Measurements from ENCODE around the gene RBFOX2. TPM values are rescaled to one million over a fixed set of nuclear protein-coding genes. Genes with fewer than 3 reads are reported as not detected.
"Not testable (repeated sequence)": the region's sequence is repeated elsewhere in the genome, so short reads cannot be mapped to it uniquely, and the experiment has no call there.

Gene RBFOX2
- total RNA-seq, 2 experiments from 2014 or later, result 0.36 to 1.1 TPM

- no peaks in the 10 kb centered on the region for H3K9me3 Mint-ChIP-seq
- H3K4me1 Mint-ChIP-seq, result no peaks in the 10 kb centered on the region
- H3K27me3 Mint-ChIP-seq, result peaks cover 18% of the 10 kb centered on the region
- ATAC-seq (ENCODE audit: low read depth) (no peak), DNase-seq (no peak)
- no peak overlapping the region for H3K27ac Mint-ChIP-seq
- POLR2A ChIA-PET, result no interaction called here
- H3K4me3 Mint-ChIP-seq, result no peak overlapping the region
- H3K36me3 Mint-ChIP-seq, result no peaks in the 10 kb centered on the region
Measured at GRCh38 chr22:36010882-36011281, 17.7 kb downstream of the RBFOX2 start.

- POLR2A ChIA-PET, result no interaction called here
- no peaks in the 10 kb centered on the region for H3K9me3 Mint-ChIP-seq
- H3K27me3 Mint-ChIP-seq, result peaks cover 19% of the 10 kb centered on the region
- H3K4me3 Mint-ChIP-seq, result no peak overlapping the region
- DNase-seq (no peak), ATAC-seq (ENCODE audit: low read depth) (no peak)
- H3K4me1 Mint-ChIP-seq, result no peaks in the 10 kb centered on the region
- H3K27ac Mint-ChIP-seq, result no peak overlapping the region
- no peaks in the 10 kb centered on the region for H3K36me3 Mint-ChIP-seq
Measured at GRCh38 chr22:36010090-36010489, 18.5 kb downstream of the RBFOX2 start.

GRCh38 chr22:36009085-36009484, 19.5 kb downstream of the RBFOX2 start:
- no peak overlapping the region for H3K4me3 Mint-ChIP-seq
- H3K27me3 Mint-ChIP-seq, result peaks cover 23% of the 10 kb centered on the region
- H3K4me1 Mint-ChIP-seq, result no peaks in the 10 kb centered on the region
- no peak for DNase-seq
- no peaks in the 10 kb centered on the region for H3K36me3 Mint-ChIP-seq
- no peaks in the 10 kb centered on the region for H3K9me3 Mint-ChIP-seq
- POLR2A ChIA-PET, result no interaction called here
- no peak overlapping the region for H3K27ac Mint-ChIP-seq
- ATAC-seq (ENCODE audit: low read depth), result no peak

- Mint-ChIP-seq H3K27ac (no peak overlapping the region), H3K36me3 (no peaks in the 10 kb centered on the region), H3K9me3 (no peaks in the 10 kb centered on the region), H3K27me3 (peaks cover 22% of the 10 kb centered on the region), H3K4me1 (no peaks in the 10 kb centered on the region), H3K4me3 (no peak overlapping the region)
- ATAC-seq (ENCODE audit: low read depth) (no peak), DNase-seq (no peak)
- POLR2A ChIA-PET, result no interaction called here
Measured at GRCh38 chr22:36008565-36008964, 20.1 kb downstream of the RBFOX2 start.

- ATAC-seq (ENCODE audit: low read depth), result no peak
- POLR2A ChIA-PET, result no interaction called here
- H3K27ac Mint-ChIP-seq, result no peak overlapping the region
- H3K4me1 Mint-ChIP-seq, result no peaks in the 10 kb centered on the region
- H3K36me3 Mint-ChIP-seq, result no peaks in the 10 kb centered on the region
- peaks cover 20% of the 10 kb centered on the region for H3K27me3 Mint-ChIP-seq
- no peak overlapping the region for H3K4me3 Mint-ChIP-seq
- no peaks in the 10 kb centered on the region for H3K9me3 Mint-ChIP-seq
- no peak for DNase-seq
Measured at GRCh38 chr22:36008131-36008530, 20.5 kb downstream of the RBFOX2 start.

GRCh38 chr22:36003972-36004674, 24.5 kb downstream of the RBFOX2 start:
- H3K4me1 Mint-ChIP-seq, result no peaks in the 10 kb centered on the region
- H3K36me3 Mint-ChIP-seq, result no peaks in the 10 kb centered on the region
- H3K4me3 Mint-ChIP-seq, result no peak overlapping the region
- POLR2A ChIA-PET, result no interaction called here
- no peak overlapping the region for H3K27ac Mint-ChIP-seq
- no peak for ATAC-seq (ENCODE audit: low read depth)
- H3K27me3 Mint-ChIP-seq, result peaks cover 21% of the 10 kb centered on the region
- no peak for DNase-seq
- no peaks in the 10 kb centered on the region for H3K9me3 Mint-ChIP-seq

- DNase-seq (no peak), ATAC-seq (ENCODE audit: low read depth) (no peak)
- Mint-ChIP-seq H3K4me1 (peaks cover 2% of the 10 kb centered on the region), H3K9me3 (no peaks in the 10 kb centered on the region), H3K27ac (no peak overlapping the region), H3K4me3 (no peak overlapping the region), H3K27me3 (peaks cover 21% of the 10 kb centered on the region), H3K36me3 (no peaks in the 10 kb centered on the region)
- POLR2A ChIA-PET, result interaction anchor here (0.5 kb wide), 1 partner anchor 48 kb away, joined by 7 read pairs; no protein-coding TSS in a partner anchor
Measured at GRCh38 chr22:36002718-36003260, 25.8 kb downstream of the RBFOX2 start.

GRCh38 chr22:36002084-36002483, 26.5 kb downstream of the RBFOX2 start:
- no peaks in the 10 kb centered on the region for H3K36me3 Mint-ChIP-seq
- H3K27ac Mint-ChIP-seq, result no peak overlapping the region
- DNase-seq (no peak), ATAC-seq (ENCODE audit: low read depth) (no peak)
- peaks cover 20% of the 10 kb centered on the region for H3K27me3 Mint-ChIP-seq
- no peak overlapping the region for H3K4me3 Mint-ChIP-seq
- no peaks in the 10 kb centered on the region for H3K9me3 Mint-ChIP-seq
- POLR2A ChIA-PET, result interaction anchor here (0.5 kb wide), 1 partner anchor 48 kb away, joined by 7 read pairs; no protein-coding TSS in a partner anchor
- H3K4me1 Mint-ChIP-seq, result peaks cover 2% of the 10 kb centered on the region

GRCh38 chr22:35998748-35999147, 29.9 kb downstream of the RBFOX2 start:
- no peaks in the 10 kb centered on the region for H3K9me3 Mint-ChIP-seq
- POLR2A ChIA-PET, result no interaction called here
- no peak for DNase-seq
- H3K27me3 Mint-ChIP-seq, result peaks cover 10% of the 10 kb centered on the region
- no peak overlapping the region for H3K4me3 Mint-ChIP-seq
- H3K27ac Mint-ChIP-seq, result no peak overlapping the region
- no peak for ATAC-seq (ENCODE audit: low read depth)
- peaks cover 2% of the 10 kb centered on the region for H3K4me1 Mint-ChIP-seq
- no peaks in the 10 kb centered on the region for H3K36me3 Mint-ChIP-seq

GRCh38 chr22:35997438-35997837, 31.2 kb downstream of the RBFOX2 start:
- Mint-ChIP-seq H3K4me1 (peaks cover 2% of the 10 kb centered on the region), H3K9me3 (no peaks in the 10 kb centered on the region), H3K4me3 (no peak overlapping the region), H3K27ac (no peak overlapping the region), H3K27me3 (peaks cover 8% of the 10 kb centered on the region), H3K36me3 (no peaks in the 10 kb centered on the region)
- DNase-seq (no peak), ATAC-seq (ENCODE audit: low read depth) (no peak)
- POLR2A ChIA-PET, result no interaction called here

GRCh38 chr22:35996596-35996995, 32.0 kb downstream of the RBFOX2 start:
- Mint-ChIP-seq H3K27me3 (peaks cover 13% of the 10 kb centered on the region), H3K36me3 (no peaks in the 10 kb centered on the region), H3K9me3 (no peaks in the 10 kb centered on the region), H3K4me3 (no peak overlapping the region), H3K4me1 (peaks cover 2% of the 10 kb centered on the region), H3K27ac (no peak overlapping the region)
- no peak for DNase-seq
- POLR2A ChIA-PET, result no interaction called here
- no peak for ATAC-seq (ENCODE audit: low read depth)

GRCh38 chr22:35995772-35996171, 32.9 kb downstream of the RBFOX2 start:
- no peak overlapping the region for H3K4me3 Mint-ChIP-seq

GRCh38 chr22:35995348-35995747, 33.3 kb downstream of the RBFOX2 start:
- Mint-ChIP-seq H3K4me1 (peaks cover 2% of the 10 kb centered on the region), H3K36me3 (no peaks in the 10 kb centered on the region), H3K4me3 (no peak overlapping the region), H3K27me3 (peaks cover 13% of the 10 kb centered on the region), H3K27ac (no peak overlapping the region), H3K9me3 (no peaks in the 10 kb centered on the region)
- ATAC-seq (ENCODE audit: low read depth), result no peak
- POLR2A ChIA-PET, result no interaction called here
- DNase-seq, result no peak

More at GRCh38 chr22:35995772-35996171, 32.9 kb downstream of the RBFOX2 start:
- Mint-ChIP-seq H3K27ac (no peak overlapping the region), H3K4me1 (peaks cover 2% of the 10 kb centered on the region), H3K27me3 (peaks cover 13% of the 10 kb centered on the region), H3K36me3 (no peaks in the 10 kb centered on the region), H3K9me3 (no peaks in the 10 kb centered on the region)
- ATAC-seq (ENCODE audit: low read depth) (no peak), DNase-seq (no peak)
- POLR2A ChIA-PET, result no interaction called here

GRCh38 chr22:35993727-35994126, 34.9 kb downstream of the RBFOX2 start:
- H3K27me3 Mint-ChIP-seq; H3K27ac Mint-ChIP-seq; DNase-seq; ATAC-seq (ENCODE audit: low read depth); H3K4me1 Mint-ChIP-seq; POLR2A ChIA-PET; H3K36me3 Mint-ChIP-seq; H3K4me3 Mint-ChIP-seq; H3K9me3 Mint-ChIP-seq: not testable (repeated sequence)

Data from activated naive CD8-positive, alpha-beta T cell treated with anti-CD3 and anti-CD28 coated beads, Interleukin-2, amount 10 ng/mL, durations not matched to agents 7 days and 5 days (primary cell).